ENCODE data around the gene COX6B1. TPM values are rescaled to one million over a fixed set of nuclear protein-coding genes. Genes with fewer than 3 reads are reported as not detected.
"Not testable (repeated sequence)": the region's sequence is repeated elsewhere in the genome, so short reads cannot be mapped to it uniquely, and the experiment has no call there.

Gene COX6B1
- total RNA-seq, 1 donor from 2014 or later: 513 TPM

DNA sequence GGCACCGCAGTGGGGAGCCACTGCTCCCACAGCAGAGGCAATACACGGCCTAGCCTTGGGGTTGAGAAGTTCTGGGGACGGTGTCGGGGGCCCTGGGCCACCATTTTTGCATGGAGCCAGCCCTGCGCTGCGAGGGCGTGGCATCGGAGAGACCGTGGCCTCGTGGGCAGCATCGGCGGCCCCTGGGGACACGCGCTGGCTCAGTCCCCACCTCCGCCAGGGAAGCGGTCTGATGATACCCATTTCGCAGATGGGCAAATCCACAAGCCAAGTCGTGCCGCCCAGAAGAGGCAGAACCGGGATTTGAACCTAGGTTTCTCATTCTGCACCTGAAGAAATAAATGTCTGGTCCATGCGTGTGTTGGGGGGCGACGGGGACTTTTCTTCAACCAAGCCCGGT is 17.0 kb downstream of the COX6B1 start:
- DNase-seq (ENCODE audit: low read depth): no peak

DNA sequence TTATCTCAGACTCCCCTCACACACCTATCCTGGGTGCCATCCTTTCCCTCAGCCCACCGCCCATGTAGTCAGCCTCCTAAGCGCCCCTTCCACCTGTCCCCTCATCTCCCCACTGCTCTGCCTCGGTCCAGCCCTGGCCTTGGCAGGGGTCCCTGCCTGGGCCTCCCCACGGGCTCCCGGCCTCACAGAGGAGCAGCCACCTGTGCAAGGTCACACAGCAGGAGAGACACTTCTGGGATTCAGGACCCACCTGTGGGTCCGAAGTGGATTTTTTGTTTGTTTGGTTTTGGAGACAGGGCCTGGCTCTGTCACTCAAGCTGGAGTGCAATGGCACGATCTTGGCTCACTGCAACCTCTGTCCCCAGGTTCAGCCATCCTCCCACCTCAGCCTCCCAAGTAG is 17.5 kb downstream of the COX6B1 start:
- DNase-seq (ENCODE audit: low read depth): no peak

DNA sequence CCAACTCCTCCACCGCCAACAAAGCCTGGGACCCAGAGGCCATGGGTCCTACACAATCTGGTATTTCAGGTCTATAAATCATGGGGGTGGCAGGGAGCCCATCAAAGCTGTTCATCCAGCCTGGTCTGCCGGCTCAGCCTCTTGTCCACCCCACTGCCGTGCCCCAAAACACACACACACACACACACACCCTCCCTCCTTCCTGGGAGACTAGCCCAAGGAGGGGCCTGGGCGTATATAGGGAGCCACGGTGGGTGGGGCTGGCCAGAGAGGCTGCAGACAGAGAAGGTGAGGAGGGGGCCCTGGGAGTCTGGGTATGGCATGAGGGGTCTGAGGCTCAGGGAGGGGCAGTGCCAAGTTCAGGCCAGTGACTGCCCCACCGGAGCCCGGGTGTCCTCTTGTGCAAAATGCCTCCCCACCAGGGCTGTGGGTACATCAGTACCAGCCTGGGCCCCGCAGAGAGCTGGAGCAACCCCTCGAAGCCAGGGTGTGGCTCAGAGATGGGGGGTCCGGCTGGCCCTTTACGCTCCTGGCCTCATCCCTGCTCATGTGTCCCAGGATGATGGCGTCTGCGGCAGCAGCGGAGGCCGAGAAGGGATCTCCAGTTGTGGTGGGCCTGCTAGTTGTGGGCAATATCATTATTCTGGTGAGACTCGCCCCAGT is 18.3 kb downstream of the COX6B1 start, which contains the start of gene UPK1A:
Gene UPK1A (plus strand): TSS at position 267 of the 663 bp plus-strand sequence. CDS start 296 bp downstream, at position 563.
- DNase-seq (ENCODE audit: low read depth): no peak

DNA sequence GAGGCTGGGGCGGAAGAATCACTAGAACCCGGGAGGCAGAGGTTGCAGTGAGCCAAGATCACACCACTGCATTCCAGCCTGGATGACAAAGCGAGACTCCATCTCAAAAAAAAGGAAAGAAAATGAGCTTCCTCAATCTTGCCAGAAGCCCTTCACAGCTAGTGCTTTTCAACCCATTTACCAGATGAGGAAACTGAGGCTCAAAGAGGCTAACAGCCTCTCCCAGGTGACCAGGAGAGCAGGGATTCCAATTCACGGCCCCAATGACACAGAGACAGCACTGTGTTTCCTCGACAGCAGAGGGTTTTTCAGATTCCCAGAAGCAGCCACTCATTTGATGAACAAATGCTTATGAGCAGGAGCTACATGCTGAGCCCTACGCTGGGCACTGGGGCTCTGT is 21.4 kb downstream of the COX6B1 start:
- DNase-seq (ENCODE audit: low read depth): no peak

DNA sequence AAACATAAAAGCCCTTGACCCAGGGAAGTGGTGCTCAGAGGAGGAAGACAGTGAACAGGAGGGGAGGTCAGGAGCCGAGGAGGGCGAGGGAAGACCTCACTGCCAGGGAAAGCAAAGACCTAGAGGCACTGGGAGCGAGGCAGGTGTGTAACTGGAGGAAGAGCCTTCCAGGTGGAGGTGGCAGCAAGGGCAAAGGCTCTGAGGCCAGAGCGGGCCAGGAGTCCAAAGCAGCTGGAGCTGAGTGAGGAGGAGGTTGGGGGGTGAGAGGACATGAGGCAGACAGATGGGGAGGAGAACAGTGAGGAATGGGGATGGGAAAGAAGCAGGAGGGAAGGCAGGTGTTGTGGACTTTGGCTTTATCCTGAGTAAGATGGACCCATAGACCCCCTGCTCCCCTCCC is 21.9 kb downstream of the COX6B1 start:
- no peak for DNase-seq (ENCODE audit: low read depth)

DNA sequence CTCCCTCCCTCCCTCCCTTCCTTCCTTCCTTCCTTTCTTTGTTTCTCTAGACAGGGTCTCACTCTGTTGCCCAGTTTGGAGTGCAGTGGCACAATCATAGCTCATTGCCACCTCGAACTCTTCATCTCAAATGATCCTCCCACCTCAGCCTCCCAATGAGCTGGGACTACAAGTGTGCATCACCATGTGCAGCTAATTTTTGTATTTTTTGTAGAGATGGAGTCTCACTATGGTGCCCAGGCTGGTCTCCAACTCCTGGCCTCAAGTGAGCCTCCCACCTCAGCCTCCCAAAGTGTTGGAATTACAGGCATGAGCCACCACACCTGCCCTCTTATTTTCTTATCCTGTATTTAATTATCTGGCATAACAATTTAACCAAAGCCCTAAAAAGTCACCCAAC is 22.6 kb downstream of the COX6B1 start:
- DNase-seq (ENCODE audit: low read depth): no peak

DNA sequence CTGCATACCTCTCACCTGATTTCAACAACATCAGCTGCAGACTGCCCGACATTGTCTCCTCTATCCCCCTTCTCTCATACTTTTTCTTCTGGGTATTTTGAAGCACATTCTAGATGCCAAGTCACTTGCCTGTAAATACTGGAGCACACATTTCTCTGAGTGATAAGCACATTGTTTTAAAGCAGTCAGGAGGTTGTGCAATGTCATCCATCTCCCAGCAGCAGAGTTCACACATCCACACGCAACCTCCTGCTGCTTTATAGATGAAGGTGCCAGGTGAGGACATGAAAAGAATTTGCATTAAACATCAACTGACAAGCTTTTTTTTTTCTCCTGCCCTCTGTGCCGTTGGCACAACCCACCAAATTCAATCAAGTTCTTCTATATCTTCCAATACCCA is 23.7 kb downstream of the COX6B1 start:
- DNase-seq (ENCODE audit: low read depth): no peak

DNA sequence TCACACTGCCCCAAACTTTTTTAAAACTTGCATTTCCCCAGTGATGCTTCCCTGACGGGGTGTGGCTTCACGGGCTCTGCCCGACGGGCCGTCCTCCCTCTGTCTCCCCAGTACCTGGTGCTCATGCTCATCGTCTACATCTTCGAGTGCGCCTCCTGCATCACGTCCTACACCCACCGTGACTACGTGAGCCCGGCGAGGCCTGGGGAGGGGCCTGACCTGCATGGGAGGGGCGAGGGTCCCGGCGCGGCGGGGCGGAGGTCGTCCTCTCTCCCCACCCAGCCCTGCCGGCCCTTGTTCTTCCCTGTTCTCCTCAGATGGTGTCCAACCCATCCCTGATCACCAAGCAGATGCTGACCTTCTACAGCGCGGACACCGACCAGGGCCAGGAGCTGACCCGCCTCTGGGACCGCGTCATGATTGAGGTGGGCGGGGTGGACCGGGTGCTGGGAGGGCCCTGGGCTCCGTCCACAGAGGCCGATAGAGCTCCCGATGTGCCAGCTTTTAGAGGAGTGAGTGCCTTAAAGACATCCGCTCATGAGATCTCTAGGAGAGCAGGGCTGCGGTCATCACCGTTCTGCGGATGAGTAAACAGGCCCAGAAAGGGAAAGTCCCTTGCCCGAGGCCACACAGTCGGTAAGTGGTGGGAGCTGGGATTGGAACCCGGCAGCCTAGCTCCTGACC is 25.1 kb downstream of the COX6B1 start:
- DNase-seq (ENCODE audit: low read depth): peak; percentile 41

DNA sequence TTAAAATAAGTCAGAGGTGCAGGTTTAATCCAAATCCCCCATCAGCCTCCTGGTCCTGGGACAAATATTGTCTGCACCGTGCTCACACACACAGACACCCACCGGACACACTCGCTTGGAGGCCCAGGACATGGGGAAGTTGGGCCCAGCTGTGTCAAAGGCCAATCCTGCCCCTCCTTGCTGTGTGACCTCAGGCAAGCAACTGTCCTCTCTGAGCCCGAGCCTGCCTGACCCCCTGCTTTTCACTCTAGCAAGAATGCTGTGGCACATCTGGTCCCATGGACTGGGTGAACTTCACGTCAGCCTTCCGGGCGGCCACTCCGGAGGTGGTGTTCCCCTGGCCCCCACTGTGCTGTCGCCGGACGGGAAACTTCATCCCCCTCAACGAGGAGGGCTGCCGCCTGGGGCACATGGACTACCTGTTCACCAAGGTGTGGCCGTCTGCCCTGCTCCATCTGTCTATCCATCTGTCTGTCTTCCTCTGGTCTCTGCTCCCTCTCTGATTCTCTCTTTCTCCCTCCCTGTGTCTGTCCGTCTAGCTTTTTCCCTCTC is 27.5 kb downstream of the COX6B1 start:
- DNase-seq (ENCODE audit: low read depth): no peak

DNA sequence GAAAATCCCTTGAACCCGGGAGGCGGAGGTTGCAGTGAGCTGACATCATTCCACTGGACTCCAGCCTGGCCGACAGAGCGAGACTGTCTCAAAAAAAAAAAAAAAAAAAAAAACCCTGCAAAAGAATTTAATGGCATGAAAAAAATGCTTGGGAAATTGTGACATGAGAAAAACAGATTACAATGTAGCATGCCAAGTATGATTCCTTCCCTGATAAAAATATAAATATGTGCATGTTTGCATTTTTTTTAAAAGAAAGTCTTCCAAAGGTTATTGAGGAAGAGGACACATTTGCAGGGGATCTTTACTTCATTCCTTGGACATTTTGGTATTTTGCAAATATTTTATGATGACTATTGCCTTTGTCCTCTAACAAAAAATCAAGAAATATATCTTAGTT is 41.7 kb downstream of the COX6B1 start:
- no peak for DNase-seq (ENCODE audit: low read depth)

DNA sequence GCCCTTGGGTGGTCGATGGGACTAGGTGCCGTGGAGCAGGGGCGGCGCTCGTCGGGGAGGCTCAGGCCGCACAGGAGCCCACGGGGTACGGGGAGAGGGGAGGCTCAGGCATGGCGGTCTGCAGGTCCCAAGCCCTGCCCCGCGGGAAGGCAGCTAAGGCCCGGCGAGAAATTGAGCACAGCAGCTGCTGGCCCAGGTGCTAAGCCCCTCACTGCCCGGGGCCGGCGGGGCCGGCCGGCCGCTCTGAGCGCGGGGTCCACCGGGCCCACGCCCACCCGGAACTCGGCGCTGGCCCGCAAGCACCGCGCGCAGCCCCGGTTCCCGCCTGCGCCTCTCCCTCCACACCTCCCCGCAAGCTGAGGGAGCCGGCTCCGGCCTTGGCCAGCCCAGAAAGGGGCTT is 43.0 kb downstream of the COX6B1 start:
- DNase-seq (ENCODE audit: low read depth): not testable (repeated sequence)

DNA sequence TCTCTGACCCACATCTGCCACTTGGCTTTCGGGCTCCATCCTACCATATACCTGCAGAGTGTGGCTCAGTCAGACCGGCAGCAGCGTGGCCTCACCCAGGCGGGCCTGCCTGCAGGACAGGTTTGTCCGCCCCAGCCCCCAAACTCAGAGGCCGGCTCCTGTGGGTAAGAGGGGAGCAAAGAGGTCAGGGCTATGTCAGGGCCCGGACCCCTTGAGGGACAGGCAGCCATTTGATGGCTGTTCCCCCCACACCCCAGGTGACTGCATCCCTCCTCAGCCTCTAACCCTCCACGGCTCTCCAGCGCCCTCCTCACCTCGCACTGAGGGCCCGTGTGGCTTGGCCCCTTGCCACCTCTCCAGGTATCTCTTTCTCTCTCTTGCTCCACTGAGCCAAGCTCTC is 43.9 kb downstream of the COX6B1 start:
- no peak for DNase-seq (ENCODE audit: low read depth)

DNA sequence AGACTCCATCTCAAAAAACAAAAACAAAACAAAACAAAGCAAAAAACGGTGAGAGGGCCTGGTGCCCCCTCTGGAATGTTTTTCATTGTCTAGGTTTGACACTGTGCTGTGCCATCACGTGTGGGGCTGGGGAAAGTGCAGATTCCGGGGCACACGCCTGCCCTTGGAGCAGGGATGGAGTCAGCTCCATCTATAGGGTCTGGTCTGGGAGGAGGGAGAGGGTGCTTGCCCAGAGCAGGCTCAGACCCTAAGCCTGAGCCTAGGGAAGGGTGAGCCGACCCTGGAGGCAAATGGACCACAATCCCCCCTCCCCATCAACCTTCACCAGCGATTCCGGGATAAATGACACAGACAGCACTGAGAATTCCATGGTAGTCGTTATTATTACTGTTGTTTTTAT is 45.3 kb downstream of the COX6B1 start:
- no peak for DNase-seq (ENCODE audit: low read depth)

DNA sequence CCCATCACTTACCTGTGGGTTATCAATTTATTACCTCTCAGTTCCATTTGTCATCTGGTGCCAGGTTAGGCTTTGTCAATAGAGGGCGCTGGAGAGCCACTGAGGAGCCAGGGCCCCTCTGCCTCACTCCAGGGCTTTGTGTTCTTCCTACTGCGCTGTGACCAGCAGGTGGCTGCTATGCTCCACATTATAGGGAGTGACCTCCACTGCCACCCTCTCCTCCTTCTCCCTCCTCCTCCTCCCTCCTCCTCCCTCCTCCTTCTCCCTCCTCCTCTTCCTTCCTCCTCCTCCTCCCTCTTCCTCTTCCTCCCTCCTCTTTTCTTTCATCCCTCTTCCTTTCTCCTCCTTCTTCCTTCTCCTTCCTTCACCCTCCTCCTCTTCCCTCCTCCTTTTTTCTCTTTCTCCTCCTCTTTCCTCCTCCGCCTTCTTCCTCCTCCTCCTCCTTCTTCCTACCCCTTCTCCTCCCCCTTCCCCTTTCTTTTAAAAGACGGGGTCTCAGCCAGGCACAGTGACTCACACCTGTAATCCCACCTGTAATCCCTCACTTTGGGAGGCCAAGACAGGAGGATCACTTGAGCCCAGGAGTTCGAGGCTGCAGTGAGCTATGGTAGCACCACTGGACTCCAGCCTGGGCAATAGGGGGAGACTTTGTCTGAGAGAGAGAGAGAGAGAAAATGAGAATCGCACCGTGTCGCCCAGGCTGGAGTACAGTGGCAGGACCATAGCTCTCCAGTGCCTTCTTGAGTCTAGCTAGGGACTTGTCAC is 45.9 kb downstream of the COX6B1 start:
- DNase-seq (ENCODE audit: low read depth): peak; percentile 86

DNA sequence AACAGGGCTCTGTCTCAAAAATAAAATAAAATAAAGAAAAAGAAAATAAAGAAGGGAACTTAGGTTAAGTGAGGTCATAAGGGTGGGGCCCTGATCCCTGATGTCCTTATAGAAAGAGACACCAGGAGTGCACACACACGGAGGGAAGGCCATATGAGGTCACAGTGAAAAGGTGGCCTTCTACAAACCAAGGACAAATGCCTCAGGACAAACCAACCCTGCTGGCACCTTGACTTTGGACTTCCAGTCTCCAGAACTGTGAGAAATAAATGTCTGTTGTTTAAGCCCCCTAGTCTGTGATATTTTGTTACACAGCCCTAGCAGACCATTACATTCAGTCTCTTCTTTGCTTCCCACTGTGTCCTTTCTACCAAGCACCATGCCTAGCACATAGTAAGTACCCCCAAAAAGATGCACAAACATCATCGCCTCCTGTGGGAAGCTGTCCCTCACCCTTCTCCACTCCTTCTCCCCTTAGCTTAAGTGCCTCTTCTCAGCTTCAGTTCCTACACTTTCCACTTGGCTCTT is 47.8 kb downstream of the COX6B1 start:
- DNase-seq (ENCODE audit: low read depth): no peak

DNA sequence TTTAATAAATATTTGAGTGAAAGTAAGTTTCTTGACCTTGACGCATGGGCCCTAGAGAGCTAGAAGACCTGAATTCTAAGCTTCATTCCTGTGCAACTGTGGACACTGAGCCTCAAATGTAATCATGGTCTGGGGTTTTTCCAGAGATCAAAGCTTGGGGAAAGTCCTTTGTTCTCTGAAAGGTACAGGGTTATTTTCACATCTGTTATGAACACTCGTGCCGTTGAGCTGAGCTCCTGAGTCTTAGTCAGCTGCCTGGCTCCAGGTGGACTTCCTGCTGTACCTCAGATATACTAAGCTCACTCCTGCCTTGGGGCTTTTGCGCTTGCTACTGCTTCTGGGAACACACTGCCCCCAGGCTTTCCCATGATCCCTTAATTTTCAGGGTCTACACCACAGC is 48.7 kb downstream of the COX6B1 start:
- no peak for DNase-seq (ENCODE audit: low read depth)

DNA sequence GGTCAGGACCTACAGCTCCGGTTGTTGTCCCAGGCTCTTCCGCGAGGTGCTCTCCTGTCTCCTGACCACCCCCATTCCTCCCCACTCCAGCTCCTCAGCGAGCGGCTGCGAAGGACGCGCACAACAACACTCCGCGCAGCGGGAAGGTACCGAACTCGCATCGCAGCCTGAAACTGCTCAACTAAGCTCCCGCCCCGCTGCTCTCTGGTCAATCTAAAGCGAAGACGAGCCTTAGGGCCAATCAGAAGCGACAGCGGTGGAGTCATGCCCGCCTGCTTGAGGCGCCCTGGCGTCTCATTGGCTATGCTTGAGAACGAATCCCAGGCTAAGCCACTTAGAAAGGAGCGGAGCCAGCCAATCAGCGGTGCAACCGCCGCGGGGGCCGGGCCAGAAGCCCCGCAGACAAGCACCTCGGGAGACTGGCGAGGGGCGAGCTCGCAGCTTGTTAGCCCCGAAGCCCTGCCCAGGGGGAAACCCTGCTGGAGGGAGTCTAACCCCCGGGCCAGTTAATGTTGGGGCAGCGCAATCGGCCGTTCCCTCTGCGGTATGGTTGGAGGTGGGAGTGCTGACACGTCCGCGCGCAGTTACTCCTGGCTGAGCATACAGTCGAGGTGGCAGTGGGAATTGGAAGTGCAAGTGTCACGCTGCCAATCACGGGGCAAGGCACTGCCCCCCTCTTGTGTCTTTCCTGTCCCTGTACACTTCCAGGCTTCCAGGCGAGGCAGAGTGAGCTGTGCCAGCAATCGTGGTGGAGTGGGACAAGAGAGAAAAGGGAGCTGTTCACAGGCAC is 54.3 kb downstream of the COX6B1 start:
- peak; percentile 99 for DNase-seq (ENCODE audit: low read depth)

DNA sequence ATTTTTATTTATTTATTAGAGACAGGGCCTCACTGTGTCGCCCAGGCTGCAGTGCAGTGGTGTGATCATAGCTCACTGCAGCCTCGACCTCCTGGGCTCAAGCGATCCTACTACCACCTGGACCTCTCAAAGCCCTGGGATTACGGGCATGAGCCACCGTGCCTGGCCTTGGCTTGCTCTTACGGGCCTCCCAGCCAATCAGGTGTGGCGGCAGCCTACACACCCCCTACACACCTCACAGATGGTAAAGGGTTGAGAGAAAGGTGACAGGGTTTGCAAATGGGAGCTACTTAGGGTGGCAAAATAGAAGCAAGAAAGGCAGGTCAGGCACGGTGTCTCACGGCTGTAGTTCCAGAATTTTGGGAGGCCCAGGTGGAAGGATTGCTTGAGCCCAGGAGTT is 55.2 kb downstream of the COX6B1 start:
- DNase-seq (ENCODE audit: low read depth): no peak

DNA sequence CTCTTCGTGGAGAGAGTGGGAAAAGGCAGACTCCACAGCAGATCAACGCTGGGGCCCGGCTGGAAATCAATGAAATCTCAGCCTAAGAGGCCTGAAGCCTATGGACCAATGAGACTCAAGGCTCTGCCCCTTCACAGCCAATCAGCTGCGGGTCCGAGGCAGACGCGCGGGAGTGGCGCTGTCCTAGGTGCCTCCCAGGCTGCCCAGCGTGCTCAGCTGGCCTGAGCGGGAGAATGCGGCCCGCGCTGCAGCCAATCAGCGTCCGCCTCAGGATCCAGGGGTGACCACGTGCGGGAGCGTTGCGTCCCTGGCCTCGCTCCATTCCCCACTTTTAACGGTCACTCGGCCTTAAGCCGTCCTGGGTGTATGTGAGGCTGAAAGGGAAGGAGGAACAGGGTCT is 56.1 kb downstream of the COX6B1 start, which contains the start of gene ZBTB32:
Gene ZBTB32 (plus strand): TSS at position 341 of the 400 bp plus-strand sequence. CDS start 10,069 bp downstream, outside the sequence.
- no peak for DNase-seq (ENCODE audit: low read depth)
